Measurements from ENCODE around the gene SPNS1.
"Not testable (repeated sequence)": the region's sequence is repeated elsewhere in the genome, so short reads cannot be mapped to it uniquely, and the experiment has no call there.

- not testable (repeated sequence) for TF ChIP-seq POLR2A (IDR thresholded peaks at IDR 0.05; ENCODE audit: low read length); GATA1 (IDR thresholded peaks at IDR 0.05; ENCODE audit: low read depth, low read length)
Observed at GRCh38 chr16:28969696-28970095, 4.9 kb upstream of the SPNS1 start.
